NCI-H345 treated with DMSO at 0.1 percent for 48 hours (cell line): ENCODE data around the gene ASXL2.

Experiments used
- DNase-seq: peaks from one replicate; lab custom pipeline; 2025; ENCODE audit not compliant: unreplicated experiment; lab: John Stamatoyannopoulos, UW

ASXL2 gene

DNA sequence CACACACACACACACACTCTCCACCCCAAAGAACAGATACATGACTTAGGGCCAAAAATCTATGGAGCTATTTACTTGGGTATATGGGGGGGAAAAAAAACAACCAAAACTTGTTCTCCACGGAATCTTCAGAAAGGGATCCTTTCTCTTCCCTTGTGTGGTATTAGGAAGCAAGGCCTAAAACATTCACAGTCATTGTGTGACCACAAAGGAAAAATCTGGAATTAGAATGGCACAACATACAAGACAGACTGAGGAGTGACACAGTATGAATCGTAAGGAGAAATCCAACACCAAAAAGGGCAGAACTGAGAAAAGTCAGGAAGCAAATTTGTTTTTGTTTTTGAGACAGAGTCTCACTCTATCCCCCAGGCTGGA, 70.3 kb downstream of the ASXL2 start:
- no peak for DNase-seq

DNA sequence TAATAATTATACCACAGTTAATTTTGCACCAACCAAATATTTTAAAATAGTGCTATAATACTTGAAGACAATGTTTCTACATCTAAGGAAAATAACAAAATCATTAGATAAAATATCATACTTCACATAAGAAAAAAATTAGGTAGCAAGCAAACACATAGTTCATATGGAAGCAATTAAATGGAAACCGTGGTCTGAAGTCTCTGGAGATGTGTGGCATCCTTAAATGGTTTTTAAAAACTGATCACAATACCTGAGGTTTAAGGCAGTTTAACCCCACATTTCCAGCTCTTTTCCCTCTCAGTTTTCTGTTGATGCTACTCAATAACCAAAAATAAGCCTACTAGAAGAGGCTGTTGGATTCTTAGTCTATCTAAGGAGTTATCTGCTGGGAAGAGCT, 71.3 kb downstream of the ASXL2 start:
- no peak for DNase-seq

DNA sequence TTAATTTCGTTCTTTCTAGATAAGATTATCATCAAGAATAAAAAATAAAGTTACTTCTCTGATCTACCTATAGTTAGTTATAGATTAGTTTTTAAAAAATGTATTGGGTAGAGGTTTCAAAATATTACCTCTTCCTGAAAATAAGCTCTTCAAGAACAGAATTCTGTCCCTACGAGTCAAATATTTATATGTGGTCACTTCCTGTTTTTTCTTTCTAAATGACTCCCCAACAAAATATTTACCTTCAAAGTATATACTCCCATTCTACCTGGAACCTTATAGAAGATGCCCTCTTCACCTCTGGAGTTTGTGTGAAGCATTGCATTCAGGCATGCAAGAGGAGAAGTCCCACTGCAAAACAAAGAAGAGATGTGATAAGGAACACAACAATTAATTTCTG, 72.3 kb downstream of the ASXL2 start:
- DNase-seq: no peak

DNA sequence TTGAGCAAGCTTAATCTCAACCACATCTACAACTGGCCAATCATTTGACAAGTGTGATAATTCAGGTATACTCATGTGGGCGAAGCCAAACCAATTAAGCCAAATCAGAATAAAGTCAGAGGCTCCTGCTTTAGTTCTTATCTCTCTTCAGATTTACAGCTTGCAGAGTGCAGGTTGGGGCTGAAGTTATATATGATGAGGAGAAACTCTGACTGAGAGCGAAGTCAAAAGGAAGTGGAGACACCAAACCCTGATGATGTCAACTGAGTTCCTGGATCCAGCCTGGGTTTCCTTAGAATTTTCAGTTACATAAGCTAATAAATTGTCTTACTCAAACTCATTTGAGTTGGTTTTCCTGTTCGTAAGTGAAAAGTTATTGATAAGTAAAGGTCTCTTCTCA, 73.9 kb downstream of the ASXL2 start:
- DNase-seq: no peak

DNA sequence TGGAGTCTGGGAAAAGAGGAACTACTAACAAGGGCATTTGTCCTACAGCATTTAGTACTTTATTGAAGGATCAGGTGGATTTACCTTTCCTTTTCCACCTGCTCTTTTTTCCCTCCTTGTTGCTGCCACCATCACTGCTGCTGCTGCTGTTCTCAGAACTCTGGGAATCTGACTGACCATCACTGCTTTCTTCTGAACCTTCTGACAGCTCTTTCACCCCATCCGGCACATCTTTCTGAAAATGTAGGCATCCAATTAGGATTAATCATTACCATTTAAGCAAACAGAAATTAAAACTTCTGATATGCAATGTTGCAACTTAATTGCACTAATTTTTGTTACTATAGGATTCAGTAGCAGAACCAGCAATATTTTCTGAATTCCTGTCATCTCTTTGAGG, 79.0 kb downstream of the ASXL2 start:
- no peak for DNase-seq

DNA sequence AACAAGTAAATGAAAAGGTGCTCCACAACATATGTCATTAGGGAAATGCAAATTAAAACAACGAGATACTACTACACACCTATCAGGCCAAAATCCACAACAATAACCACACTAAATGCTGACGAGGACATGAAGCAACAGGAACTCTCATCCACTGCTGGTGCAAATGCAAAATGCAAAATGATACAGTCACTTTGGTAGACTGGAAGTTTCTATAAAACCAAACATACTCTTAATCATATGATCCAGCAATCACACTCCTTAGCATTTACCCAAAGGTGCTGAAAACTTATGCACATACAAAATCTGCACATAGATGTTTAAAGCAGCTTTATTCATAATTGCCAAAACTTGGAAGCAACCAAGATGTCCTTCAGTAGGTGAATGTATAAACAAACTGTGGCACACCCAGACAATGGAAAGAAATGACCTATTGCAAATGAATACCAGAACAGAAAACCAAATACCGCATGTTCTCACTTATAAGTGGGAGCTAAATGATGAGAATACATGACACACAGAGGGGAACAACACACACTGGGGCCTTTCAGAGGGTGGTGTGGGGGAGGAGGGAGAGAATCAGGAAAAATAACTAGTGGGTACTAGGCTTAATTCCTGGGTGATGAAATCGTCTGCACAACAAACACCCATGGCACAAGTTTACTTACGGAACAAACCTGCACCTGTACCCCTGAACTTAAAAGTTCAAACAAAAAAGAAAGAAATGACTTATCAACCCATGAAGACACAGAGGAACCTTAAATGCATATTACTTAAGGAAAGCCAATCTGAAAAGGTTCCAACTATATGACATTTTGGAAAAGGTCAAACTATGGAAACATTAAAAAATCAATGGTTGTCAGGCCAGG, 80.4 kb downstream of the ASXL2 start:
- DNase-seq: no peak

DNA sequence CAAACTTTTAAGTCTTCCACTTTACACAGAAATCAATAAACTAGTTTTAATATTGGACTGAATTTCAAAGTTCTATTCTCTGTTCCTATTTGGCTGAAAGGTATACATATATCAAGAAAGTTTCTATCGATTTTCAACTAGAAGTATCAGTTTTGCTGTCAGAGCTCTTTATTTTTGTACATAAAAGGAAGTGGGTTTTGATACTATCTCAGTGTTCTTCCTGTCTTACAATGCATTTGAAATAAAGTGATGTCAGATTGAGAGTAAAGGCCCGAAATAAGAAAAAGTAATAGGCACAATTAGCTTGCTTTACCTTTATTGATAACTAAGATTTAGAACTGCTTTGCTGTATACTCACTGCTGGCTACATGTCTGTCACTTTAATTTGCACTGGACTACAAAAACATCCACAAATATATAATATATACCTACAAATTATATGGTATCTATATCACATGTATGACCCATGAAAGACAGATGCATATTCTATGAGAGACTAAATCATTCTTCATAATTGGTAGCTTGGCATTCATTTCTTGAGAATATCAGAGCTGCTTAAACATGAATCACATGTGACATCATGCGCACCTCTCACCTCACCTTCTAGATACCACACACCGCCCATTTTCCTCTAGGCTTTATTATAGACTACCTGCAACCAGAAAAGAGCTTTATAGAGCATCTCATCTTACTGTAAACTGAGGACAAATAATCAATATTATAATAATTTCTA, 83.6 kb downstream of the ASXL2 start:
- no peak for DNase-seq

DNA sequence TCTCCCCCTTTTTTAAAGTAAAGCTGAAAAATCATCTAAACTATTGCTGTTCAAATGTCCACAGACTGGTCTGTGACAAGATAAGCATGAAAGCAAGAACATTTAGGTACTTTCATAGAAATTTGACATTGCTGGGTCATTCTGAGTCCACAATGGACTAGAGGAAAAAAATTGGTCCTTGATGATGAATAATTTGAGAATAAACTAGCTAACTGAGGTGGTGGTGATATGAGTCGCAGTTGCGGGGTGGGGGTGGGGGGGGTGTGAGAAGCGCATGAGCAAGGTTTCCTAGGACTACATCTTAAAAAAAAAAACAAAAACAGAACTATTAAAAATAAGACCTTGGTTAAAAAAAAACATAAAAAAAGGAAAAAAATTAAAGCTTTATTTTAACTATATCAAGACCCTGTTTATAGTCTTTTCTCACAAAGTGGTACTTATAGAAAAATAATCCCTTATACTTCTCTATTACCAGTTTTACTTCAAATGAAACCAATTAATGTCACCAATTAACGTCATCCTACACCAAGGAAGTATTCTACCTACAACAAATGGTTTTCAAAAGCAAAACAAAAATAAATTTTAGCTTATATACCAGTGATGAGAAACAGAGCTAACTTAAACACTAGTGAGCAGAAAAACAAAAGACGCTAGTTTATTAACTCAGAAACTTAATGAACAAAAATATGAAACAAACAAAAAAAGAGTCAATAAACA, 88.1 kb downstream of the ASXL2 start:
- no peak for DNase-seq

DNA sequence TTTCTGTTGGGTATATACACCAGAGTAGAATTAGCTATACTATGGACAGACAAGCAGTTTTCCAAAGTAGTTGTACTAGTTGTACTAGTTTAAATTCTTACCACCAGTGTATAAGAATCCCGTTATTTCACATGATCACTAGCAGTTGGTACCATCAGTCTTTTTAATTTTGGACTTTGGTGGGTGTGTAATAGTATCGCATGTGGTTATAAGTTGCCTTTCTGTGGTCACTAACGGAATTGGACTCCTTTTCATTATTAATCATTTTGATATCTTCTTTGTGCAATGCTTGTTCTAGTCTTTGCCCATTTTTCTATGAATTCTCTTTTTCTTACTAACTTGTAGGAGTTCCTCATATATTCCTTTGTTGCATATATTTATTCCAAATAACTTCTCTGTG, 89.8 kb downstream of the ASXL2 start:
- DNase-seq: no peak

DNA sequence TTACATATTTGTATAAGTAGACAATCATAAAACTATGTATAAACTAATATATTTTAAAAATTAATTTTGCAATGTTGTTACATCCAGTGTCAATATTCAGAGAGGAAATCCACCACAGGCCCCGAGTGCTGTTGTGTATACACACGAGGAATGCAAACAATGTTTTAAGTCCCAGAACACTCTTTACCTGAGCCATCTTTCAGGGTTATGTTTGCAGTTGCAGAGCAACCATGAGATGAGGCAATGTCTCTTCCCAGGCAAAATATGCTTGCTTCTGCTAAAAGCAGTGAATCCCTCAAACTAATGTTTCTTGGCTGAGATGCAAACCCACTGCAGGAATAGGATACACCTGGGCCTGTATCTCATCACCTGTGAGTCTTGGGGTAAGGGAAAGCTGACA, 91.3 kb downstream of the ASXL2 start:
- no peak for DNase-seq

DNA sequence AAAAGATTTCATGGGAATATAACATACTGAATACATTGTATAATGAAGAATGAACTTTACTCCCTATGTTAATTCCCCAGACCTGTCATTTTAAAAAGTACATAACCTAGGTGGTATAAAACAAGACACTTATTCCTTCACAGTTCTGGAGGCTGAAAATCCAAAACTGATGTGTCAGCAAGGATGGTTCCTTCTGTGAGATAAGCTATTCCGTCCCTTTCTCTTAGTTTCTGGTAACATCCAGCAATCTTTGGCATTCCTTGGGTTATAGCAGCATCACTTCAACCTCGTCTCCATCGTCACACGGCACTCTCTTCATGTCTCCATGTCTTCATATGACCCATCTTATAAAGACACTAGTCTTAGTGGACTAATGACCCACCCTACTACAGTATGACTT, 93.9 kb downstream of the ASXL2 start:
- no peak for DNase-seq

DNA sequence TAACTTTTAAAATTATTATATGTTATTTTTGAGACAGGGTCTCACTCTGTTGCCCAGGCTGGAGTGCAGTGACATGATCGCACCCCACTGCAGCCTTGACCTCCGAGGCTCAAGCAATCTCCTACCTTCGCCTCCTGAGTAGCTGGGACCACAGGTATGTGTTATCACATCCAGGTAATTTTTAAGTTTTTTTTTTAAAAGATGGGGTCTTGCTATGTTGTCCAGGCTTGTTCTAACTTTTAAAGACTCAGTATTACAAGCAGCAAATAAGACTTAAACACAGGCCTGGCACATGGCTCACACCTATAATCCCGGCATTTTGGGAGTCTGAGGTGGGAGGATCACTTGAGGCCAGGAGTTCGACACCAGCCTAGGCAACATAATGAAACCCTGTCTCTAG, 101.2 kb downstream of the ASXL2 start:
- no peak for DNase-seq

DNA sequence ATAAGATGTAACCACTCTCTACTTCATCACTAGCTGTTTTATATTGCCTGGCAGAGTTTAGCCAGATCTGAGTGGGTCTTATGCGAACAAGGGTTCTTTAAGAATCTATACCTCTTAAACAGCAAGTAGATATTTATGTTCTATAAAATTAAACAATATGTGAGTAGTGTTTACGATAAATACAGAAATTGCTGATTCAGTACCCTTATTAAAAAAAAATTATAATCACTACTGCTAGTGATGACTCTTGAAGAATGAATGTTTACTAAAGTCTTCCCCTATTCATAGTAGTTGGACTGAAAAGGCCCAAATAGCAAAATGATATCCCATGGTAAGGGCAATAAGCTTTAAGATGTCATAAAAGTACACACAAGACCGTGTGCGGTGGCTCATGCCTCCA, 106.2 kb downstream of the ASXL2 start:
- DNase-seq: no peak

DNA sequence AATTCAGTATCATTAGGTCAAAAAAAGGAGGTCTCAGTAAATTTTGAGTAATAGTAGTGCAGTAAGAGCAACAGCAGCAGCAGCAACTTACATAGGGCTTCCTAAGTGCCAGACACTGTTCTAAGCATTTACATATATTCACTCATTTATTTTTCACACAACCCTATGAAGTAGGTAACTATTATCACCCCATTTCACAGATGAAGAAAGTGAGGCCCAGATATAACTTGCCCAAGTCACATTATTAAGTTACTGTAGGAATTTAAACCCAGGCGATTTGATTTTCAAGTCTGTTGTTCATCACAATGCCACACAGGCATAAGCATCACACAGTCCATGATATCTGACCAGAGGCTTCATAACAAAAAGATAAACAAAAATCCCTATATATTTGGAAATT, 114.7 kb downstream of the ASXL2 start:
- DNase-seq: no peak

DNA sequence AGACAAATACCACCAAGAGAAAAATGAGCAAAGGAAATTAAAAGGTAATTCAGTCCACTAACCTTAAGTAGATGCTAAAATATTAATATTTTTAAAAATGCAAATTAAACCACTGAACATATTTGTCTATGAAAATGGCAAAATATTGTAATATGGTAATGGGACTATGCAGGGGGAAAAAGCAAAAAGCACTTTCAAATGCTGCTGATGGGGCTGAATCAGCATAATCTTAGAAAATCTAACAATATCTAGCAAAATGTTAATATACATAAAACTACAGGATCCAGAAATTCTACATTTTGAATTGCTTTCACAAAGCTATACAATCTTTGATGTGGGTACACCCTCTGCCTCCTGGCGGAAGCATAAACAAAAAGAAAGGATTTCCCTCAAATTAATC, 118.0 kb downstream of the ASXL2 start:
- DNase-seq: no peak

DNA sequence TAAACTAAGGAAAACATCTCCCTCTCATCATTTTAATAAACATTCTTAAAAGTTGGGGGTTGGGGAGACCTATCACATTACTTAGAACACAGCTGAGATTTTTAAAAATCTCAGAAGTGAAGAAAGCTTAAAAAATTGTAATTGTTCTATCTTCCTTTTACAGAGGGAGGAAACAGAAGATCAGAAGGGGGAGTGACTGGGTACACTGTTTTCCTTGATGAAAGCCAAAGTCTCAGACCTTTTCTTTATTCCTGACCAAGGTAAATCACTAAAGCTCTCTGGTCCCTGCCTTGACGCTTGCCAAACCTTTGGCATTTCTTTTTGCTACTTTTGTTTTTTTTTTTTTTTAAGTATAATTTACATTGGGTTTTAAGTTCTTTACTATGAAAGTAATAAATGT, 119.9 kb downstream of the ASXL2 start:
- no peak for DNase-seq

DNA sequence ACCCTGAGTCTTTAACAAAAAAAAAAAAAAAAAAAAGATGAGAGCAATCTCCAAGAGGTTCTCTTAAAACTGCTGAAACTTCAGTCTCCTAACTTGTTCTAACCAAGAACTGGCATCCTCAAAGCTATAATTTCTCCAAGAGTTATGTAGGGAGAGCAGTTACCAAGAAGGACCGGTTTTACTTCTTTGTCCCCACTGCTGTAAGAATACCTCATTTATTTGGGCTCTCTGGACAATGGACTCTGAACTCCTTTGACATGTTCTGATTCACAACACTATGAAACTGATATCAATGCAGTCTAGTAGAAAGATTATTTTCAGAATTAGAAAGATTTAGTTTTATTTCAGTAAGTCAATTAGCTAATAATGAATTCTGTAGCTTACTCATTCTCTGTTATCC, 120.4 kb downstream of the ASXL2 start:
- DNase-seq: no peak

DNA sequence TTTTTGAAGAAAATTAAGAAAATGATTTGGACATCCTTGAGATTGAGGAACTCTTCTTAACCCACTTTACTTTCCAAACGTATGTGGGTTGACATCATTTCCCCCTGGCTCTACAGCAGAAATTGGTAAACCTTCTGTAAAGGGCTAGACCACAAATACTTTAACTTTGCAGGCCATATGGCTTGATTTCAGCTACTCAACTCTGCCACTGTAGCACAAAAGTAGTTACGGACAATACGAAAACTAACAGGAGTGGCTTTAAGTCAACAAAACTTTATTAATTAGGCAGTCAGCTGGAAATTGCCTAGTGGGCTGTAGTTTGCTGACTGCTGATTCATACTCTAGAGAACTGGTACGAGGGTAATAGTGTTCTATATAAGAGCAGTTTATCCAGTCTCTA, 121.8 kb downstream of the ASXL2 start:
- DNase-seq: no peak

DNA sequence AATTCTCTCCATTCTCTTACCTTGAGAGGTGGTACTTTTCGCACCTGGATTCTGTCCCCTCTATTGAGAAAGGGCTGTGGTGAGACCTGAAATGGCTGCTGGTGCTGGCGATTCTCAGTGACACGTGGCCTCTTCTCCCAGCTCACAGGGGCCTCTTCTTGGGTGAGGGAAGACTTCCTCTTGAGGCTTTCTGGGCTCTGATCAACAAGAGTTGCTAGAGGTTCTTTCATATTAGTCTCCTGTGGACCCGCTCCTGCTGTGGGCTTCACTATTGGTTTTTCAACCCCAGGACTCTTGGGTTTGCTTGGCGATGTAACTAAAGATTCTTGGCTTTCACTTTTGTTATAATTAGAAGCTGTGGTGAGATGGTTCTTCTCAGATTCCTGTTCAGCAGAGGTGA, 128.6 kb downstream of the ASXL2 start:
- no peak for DNase-seq

DNA sequence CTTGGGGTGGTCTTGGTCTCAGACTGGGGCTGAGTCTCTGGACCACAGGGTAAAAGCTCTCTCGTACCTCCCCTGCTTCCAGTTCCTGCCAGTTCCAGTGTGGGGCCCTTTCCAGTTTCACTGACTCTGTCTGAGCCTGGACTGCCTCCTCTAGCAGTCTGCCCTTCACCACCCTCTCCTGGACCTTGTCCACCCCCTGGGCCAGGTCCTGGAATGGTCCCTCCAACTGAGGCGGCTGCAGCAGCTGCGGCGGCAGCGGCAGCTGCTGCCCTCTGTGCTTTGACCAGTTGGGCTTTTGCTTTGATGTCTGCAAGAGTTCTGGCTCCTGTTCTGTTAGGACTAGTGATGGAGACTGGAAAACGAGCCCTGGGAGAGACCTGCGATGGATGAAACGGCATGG, 134.2 kb downstream of the ASXL2 start:
- no peak for DNase-seq

DNA sequence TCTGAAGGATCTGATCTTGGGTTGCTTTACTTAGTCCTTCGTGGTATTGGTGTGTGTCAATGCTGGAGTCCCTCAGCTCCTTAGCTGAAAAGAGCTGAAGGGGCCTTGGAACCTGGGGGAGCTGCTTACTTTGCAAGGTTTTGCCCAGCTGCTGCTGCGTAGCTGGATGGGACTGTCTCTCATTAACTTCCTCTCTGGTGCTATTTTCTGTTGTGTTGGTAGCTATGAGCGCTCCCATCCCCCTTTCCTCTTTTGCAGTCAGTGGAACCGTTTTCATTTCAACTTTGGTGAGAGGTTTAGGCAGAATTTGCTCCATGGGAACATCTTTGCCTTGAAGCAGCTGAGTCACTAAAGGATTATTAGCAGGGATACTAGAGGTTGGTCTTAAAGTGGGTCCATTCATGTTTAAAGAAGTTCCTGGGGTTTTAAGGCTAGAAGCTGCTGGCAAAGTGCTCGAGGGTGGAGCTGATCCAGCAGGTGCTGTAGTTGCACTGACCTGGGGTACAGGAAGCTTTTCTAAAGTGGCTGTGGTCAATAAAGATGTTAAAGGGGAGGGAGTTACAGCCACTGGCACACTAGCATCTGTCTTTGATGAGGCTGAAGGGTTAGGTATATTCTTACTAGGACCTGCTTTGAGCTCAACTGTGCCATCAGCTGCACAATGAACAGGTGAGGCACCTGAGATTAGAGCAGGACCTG, 135.0 kb downstream of the ASXL2 start:
- DNase-seq: no peak
